Subcutaneous adipose tissue (tissue), 4 donors: ENCODE measurements around the gene UFSP1. TPM values are rescaled to one million over a fixed set of nuclear protein-coding genes. Genes with fewer than 3 reads are reported as not detected.

ENCODE experiments used
- CTCF ChIP-seq: fragments of 450-650 bp; IDR thresholded peaks from one replicate; pipeline ENCODE4 v1.5.1; 2016; ENCODE audit warnings: low read depth, mild to moderate bottlenecking, control low read depth, antibody characterized with exemption, moderate library complexity
- total RNA-seq, 4 donors: library from RNA; depleted of rRNA; stranded (reverse); fragments of >200 nt; gene quantifications; one replicate each; pipeline ENCODE4 v1.1.0, GENCODE V29; 2016

UFSP1 gene
- total RNA-seq, 4 donors from 2014 or later: 1.0 to 6.0 (median 4.6) TPM; not detected in 1

GRCh38 chr7:100867776-100868485, 21.6 kb downstream of the UFSP1 start:
- TF ChIP-seq CTCF: no peak

DNA sequence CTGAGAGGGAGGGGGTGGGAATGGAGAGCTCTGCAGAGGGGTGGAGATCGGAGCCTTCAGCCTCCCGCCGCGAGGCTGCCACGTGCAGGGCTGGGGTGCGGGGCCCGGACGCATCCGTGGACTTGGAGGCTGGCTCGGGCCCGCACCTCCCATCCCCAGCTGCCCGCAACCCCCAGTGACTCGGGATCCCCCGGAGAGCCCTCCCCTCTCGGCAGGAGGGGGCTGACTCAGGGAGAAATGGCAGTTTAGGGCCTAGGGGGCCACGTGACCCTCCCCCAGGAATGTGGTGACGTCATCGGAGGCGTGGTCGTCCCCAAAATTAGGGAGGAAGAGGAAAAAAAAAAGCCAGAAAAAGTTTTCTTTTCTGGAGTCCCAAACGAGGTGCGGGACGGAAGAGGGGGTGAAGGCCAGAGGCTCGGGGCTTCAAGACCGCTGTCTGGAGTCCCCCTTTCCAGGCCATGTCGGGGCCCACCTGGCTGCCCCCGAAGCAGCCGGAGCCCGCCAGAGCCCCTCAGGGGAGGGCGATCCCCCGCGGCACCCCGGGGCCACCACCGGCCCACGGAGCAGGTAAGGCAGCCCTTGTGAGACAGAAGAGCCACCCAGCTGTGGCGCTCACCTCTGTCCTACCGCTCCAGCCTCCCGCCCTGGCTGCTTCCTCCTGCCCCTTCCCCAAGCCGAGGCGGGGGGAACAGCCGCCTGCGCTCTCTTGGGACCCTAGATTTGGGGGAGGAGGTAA, 22.3 kb downstream of the UFSP1 start, which contains the start of gene TRIP6:
Gene TRIP6, plus strand, starts transcription at position 348 of the 736 bp plus-strand sequence. Its CDS starts 111 bp downstream, at position 459.
- TF ChIP-seq CTCF: no peak

- TF ChIP-seq CTCF: no peak
Observed at GRCh38 chr7:100866729-100867039, 22.8 kb downstream of the UFSP1 start.

GRCh38 chr7:100865938-100866728, 23.4 kb downstream of the UFSP1 start:
- no peak for TF ChIP-seq CTCF

DNA sequence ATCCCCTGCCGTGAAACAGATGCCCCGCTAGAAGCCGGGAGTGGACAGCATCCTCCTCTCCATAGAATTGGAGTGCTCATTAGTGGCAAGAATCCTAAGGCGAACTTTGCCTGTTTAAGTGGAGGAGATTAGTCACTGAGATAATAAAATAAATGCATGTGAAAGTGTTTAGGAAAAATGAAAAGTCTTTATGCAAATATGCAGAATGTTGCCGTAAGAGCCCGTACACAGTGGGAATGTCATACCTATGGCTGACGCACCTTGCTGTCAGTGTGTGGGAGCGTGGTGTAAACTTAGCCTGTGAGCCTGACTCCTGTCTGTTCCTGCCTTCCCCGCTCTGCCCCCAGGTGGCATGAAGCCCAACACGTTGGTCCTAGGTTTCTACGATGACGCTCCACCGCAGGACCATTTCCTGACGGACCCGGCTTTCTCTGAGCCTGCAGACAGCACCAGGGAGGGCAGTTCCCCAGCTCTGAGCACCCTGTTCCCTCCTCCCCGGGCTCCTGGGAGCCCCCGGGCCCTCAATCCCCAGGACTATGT, 24.1 kb downstream of the UFSP1 start:
- no peak for TF ChIP-seq CTCF

- TF ChIP-seq CTCF: no peak
Observed at GRCh38 chr7:100864263-100864845, 25.2 kb downstream of the UFSP1 start.
